Skin epidermis (tissue), 12 donors: ENCODE data around the gene JOSD1.
A peak's percentile ranks its signal among the peaks of the same experiment; 100 is the strongest.

Experiments used
- H3K27ac ChIP-seq, 21 experiments: fragments of 200-600 bp; sonication (generic) in 11 of 21; one replicate each; pipeline ENCODE4 v1.5.0; 2020; ENCODE audit warnings: mild to moderate bottlenecking in 3 of 21, inconsistent platforms in 2 of 21, moderate library complexity in 2 of 21
- H3K4me3 ChIP-seq, 7 experiments: fragments of 200-600 bp; sonication (generic) in 2 of 7; one replicate each; pipeline ENCODE4 v1.5.0; 2020; ENCODE audit warnings: inconsistent platforms in 2 of 7, mild to moderate bottlenecking in 2 of 7, moderate library complexity in 1 of 7

JOSD1 gene

DNA sequence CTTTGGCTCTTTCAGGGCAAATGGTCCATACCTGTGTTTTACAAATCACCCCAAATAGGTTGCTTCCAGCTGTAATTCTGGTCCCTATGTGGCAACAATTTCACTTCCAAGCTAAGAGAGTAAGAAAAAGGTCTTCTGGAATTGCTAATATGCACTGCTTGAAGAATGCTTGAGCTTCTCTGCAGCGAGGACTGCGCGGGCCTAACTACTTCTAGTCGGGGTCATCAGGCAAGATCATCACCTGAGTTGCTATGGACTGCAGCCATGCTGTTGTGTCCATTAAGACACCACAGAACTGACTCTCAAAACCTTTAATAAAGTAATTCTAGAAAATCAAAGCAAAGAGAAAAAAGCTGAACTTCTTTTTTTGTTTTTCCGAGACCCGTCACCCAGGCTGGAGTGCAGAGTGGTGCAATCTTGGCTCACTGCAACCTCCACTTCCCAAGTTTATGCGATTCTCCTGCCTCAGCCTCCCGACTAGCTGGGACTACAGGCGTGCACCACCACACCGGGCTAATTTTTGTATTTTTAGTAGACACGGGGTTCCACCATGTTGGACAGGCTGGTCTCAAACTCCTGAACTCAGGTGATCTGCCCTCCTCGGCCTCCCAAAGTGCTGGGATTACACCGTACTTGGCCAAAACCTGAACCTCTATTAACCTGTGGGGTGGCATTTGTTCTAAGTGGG is 2.2 kb downstream of the JOSD1 start:
- H3K4me3 ChIP-seq = peak overlapping the region in 6 of 7 experiments; percentile 62 to 80 (median 75)
- peak overlapping the region in 13 of 21 experiments; percentile 29 to 100 (median 96) for H3K27ac ChIP-seq

GRCh38 chr22:38697425-38698089 is 3.2 kb downstream of the JOSD1 start:
- Histone ChIP-seq H3K4me3 (peak overlapping the region in 1 of 7 experiments; percentile 62), H3K27ac (peak overlapping the region in 17 of 21 experiments; percentile 10 to 100 (median 55))

DNA sequence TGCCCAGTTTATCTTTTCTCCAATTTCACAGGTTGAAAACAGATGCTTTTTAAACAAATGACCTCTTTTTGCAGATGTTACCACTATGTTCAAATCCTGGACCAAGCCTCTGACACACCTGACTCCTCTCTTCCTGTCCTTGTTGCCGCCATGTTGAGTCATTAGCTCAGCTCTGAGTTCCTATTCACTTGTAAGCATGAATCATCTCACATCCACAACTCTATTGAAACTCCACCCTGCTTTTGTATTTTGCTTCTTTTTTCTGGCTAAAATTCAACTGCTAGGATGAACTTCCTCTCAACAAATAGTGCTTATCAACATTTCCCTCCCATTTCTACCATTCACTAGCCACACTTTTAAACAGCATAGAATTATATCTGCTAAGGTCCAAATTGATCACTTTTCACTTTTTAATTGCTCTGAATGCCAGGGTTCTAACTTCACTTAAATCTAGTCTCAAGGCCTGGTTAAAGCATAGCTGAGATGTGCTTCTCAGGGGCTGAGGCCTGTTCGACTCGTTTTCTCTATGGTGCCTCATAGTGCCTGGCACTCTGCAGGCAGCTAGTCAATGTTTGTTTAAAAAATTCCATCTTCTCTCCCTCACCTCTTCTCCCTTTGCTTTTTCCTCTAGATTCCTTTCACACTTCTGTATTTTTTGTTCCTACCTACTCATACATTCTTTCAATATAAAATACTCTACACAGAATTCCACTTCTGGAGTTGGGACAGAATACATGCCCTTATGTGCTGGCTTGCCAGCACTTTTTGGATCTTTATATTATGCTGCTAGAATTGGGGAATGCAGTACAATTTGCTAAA is 3.9 kb downstream of the JOSD1 start:
- peak overlapping the region in 17 of 21 experiments; percentile 27 to 98 (median 56) for H3K27ac ChIP-seq
- peak overlapping the region in 1 of 7 experiments; percentile 62 for H3K4me3 ChIP-seq

DNA sequence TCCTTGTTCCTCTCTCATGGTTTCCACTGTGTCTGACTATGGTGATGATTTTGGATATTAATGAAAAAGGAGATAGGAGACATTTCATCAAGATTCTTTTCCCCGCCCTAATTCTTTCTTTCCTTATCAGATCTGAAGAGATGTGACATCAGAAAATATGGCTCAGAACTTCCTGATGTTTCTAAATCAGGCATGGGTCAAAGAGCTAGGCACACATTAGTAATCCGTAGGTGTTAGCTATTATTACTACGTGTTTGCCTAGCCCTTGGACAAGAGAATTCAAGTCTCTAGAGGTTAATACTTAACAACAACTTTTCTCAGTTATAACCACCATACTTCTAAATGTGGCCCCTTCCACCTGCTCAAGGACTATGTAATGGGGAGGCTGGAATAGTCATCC is 5.8 kb downstream of the JOSD1 start:
- no peak overlapping the region for H3K4me3 ChIP-seq
- H3K27ac ChIP-seq = peak overlapping the region in 2 of 21 experiments; percentile 1 to 25

GRCh38 chr22:38694049-38694448 is 6.7 kb downstream of the JOSD1 start:
- H3K4me3 ChIP-seq = no peak overlapping the region
- H3K27ac ChIP-seq = peak overlapping the region in 1 of 21 experiments; percentile 30

DNA sequence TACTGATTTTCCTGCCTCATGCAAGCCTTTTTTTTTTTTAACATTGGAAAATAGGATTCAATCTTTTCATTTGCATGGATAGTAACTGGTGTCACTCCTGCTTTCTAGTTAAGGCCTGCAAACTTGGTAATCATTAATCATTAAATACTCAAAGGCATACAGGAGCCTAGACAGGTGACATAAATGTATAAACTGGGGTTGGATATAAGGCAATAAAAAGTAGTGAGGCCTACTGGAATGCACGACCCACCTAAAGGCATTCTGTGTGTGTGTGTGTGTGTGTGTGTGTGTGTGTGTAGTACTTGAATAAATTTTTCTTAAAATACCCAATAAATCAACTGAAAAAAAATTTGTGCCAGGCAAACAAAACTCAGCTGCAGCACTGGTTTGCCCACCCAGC is 11.1 kb downstream of the JOSD1 start:
- H3K4me3 ChIP-seq = no peak overlapping the region
- no peak overlapping the region for H3K27ac ChIP-seq

DNA sequence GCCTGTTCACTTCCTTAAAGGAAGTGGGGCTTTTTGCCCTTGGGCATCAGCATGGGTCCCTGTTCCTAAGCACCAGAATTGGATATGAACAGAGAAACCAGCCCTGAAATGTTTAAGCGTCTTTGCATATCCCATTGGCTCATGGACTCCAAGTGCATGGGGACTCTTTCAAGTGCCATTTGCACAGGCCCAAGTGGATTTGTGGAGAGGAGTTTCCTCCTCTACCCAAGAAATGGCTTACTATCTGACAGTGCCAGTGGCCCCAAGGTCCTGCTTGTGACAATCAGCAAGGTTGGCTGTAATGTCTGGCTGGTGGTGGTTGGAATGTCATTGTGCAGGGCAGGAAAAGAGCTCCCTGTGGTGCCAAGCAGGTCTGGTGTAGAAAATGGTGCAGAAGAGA is 15.0 kb downstream of the JOSD1 start:
- no peak overlapping the region for H3K4me3 ChIP-seq
- H3K27ac ChIP-seq = no peak overlapping the region

DNA sequence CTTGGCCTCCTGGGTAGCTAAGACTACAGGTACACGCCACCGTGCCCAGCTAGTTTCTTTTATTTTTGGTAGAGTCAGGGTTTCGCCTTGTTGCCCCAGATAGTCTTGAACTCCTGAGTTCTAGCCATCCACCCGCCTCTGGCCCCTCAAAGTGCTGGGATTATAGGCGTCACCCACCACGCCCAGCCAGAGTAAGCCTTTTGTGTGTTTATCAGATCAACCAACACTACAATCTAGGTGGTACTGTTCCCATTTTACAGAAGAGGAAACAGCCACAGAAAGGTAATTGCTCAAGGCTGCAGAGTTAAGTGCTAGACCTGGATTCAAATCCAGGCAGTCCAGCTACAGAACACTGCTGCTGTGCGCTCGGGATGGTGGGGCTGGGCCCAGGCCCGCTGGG is 15.8 kb downstream of the JOSD1 start:
- H3K27ac ChIP-seq = no peak overlapping the region
- no peak overlapping the region for H3K4me3 ChIP-seq

- H3K27ac ChIP-seq = peak within 1 kb of the TSS; percentile 27 to 93 (median 82)
- peak within 1 kb of the TSS; percentile 59 to 97 (median 93) for H3K4me3 ChIP-seq
These were observed 19.0 kb downstream of the JOSD1 start, which contains the start of gene TOMM22 for GRCh38 chr22:38681582-38682335. Gene TOMM22, plus strand, starts transcription at chr22:38681957. Its CDS starts 22 bp downstream, at chr22:38681979.

- no peak overlapping the region for H3K4me3 ChIP-seq
These were observed 24.9 kb downstream of the JOSD1 start for GRCh38 chr22:38675833-38676232.

GRCh38 chr22:38674888-38675287 is 25.9 kb downstream of the JOSD1 start:
- no peak overlapping the region for H3K4me3 ChIP-seq
- no peak overlapping the region for H3K27ac ChIP-seq

More at GRCh38 chr22:38675833-38676232, 24.9 kb downstream of the JOSD1 start:
- no peak overlapping the region for H3K27ac ChIP-seq

DNA sequence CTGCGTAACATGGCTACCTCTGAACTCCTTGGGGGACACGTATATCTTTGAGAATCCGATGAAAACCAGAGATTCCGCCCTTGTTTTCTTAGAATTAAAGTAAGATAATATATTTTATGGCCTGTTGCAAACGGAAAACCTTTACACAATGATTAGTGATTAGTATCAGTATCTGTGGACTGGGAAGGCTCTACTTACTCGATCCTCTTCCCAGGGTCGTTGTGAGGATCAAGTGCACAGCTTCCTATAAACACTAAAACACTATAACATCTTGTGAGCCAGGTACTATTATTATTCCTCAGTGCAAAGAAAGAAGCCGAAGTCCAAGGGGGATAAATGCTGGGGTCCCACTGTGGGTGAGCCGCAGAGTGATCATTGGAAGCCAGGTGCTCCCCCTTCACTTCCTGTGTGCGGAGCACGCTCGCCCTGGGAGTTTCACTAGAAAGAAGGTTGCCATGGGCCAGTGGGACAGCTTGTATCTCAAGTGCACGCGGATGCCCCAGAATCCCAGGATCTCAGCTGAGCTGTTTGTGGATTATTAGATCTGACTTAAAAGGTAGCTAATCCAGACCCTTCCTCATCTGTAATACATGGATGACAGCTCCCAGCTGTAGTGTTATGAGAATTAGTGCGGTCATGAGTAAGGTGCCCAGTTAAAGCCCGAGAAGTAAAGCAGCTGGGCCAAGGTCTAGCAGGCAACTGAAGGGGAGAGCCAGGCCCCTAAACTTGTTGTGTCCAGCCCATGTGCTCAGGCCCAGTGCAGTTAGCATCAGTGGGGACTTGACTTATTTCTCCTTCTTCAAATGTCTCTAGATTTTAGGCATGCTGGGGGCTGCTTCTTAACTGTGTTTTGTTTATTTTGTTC is 43.5 kb downstream of the JOSD1 start:
- Histone ChIP-seq H3K27ac (peak overlapping the region in 19 of 21 experiments; percentile 73 to 100 (median 96)), H3K4me3 (peak overlapping the region; percentile 65 to 93 (median 90))

DNA sequence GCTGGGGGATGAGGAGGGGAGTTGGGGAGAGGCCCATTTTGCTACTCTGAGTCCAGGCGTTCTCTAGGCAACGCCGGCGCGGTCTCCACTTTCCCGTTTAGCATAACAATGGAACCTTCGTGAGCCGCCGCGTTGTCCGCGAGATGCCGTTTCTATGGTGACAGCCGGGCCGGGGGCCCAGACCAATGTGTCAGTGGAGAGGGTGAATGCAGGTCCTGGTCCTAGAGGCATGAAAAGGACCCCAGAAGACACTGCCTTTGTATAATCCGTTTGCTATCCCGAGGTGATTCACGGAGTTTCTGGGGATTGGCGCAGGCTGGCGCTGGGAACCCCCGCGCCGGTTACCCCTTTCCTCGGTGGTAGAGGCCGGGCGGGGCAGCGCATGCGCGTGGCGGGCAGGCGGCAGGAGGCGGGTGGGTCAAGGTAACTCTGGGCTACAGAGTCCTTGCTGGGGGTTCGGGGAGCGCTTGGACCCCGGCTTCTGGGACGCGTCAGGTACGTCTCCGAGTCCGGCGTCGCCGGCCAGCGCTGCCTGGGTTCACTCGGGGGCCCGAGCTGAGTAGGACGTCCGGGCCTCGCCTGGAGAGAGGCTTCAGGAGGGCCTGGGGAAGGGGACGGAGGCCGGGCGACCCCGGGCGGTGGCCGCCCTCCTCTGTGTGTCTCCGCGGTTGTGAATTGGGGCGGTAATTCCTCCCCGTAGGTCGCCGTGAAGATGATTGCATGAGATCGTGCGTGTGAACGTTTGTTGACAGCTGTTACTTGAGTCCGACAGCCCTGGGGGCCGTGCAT is 44.3 kb downstream of the JOSD1 start, which contains the start of the genes CBY1 and FAM227A:
Gene CBY1 (plus strand): TSS at position 383 of the 789 bp plus-strand sequence. CDS start 11,417 bp downstream, outside the sequence.
Gene FAM227A (minus strand): TSS at position 137 of the 789 bp plus-strand sequence. CDS start 6,224 bp downstream, outside the sequence.
- Histone ChIP-seq H3K4me3 (peak within 1 kb of the TSS; percentile 65 to 93 (median 90)), H3K27ac (peak within 1 kb of the TSS; percentile 73 to 100 (median 96))

DNA sequence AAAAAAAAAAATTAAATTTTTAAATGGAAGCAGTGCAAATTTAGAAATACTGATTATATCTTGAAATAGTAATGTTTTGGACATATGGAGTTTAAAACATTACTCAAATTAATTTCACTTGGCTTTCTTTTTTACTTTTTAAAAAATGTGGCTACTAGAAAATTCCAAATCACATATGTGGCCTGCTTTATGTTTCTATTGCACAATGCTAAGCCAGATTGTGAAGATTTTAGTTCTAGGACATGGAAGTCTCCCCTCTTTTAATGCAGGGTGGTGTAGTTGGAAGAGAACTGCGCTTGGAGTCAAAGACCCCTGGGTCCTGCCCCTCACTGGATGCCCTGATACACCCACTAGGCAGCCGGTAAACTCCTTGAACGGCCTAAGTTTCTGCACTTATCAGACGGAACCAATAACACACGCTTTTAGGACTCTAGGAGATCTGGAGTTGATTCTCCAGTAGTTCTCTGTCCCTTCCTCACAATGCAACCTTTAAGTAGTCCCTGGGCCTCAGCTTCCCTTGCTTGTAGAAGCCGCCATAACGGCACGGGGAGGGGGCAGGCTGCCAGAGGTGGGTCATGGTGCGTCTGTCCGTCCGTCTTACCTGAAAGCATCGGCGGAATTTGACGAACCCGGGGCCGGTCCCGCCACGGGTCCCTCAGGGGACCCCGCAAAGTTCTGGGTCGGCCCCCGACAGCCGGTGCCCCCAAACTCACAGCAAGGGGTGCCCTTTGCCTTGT is 45.1 kb downstream of the JOSD1 start:
- H3K27ac ChIP-seq = peak overlapping the region in 20 of 21 experiments; percentile 73 to 100 (median 96)

DNA sequence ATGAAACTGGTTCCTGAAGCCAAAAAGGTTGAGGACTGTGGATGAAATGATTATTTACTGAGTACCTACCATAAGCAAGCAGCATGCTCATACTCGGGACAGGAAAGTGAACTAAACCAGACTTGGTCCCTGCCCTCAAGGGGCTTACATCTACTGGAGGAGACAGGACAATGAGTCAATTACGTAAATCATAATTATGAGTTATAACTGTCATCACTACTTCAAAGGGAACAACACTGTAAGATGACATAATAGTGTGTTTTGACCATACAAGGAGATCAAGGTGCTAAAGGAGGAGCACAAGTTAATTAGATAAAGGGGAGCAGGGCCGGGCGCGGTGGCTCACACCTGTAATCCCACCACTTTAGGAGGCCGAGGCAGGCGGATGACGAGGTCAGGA is 47.0 kb downstream of the JOSD1 start:
- Histone ChIP-seq H3K4me3 (no peak overlapping the region), H3K27ac (no peak overlapping the region)

More for the DNA sequence above, 45.1 kb downstream of the JOSD1 start:
- H3K4me3 ChIP-seq = peak overlapping the region; percentile 65 to 93 (median 90)

- no peak overlapping the region for H3K4me3 ChIP-seq
- H3K27ac ChIP-seq = no peak overlapping the region
These were observed 47.9 kb downstream of the JOSD1 start for GRCh38 chr22:38652859-38653258.
